Stomach (tissue), 4 donors: ENCODE data around the gene LRRC74B.

Source experiments
- CTCF ChIP-seq, 7 experiments: fragments of 450-650 bp in 4 of 7; fragments of 200-600 bp in 3 of 7; sonication (generic) in 3 of 7; IDR thresholded peaks; one replicate each; pipeline ENCODE4 v1.5.1; 2016 to 2019; ENCODE audit warnings: antibody characterized with exemption in 7 of 7, control low read depth in 2 of 7, mild to moderate bottlenecking in 1 of 7
- POLR2A ChIP-seq, 4 donors: fragments of 450-650 bp; IDR thresholded peaks; one replicate each; pipeline ENCODE4 v1.6.1; 2016; ENCODE audit warnings: antibody characterized with exemption in 4 of 4, control low read depth in 2 of 4, mild to moderate bottlenecking in 1 of 4, moderate library complexity in 1 of 4

GRCh38 chr22:21099578-21099977 is 53.8 kb downstream of the LRRC74B start:
- TF ChIP-seq POLR2A (IDR thresholded peaks at IDR 0.05) (no peak), CTCF (IDR thresholded peaks at IDR 0.05) (no peak)
